Left forelimb (tissue), 1 donor: Measurements from ENCODE around the gene NDUFS8.
A peak's percentile ranks its signal among the peaks of the same experiment; 100 is the strongest.

Experiments used
- DNase-seq: peaks from one replicate; pipeline ENCODE4 v3.0.0-alpha.2; 2018; ENCODE audit warnings: low spot score

Gene NDUFS8

GRCh38 chr11:68003846-68004550, 26.5 kb upstream of the NDUFS8 start, which contains the start of gene UNC93B1:
TSS of gene UNC93B1 (minus strand) at chr11:68004097. CDS start at chr11:68004043, 54 bp downstream.
- peak; percentile 86 for DNase-seq

- no peak for DNase-seq
Measured at GRCh38 chr11:68004551-68005335, 25.7 kb upstream of the NDUFS8 start.

DNA sequence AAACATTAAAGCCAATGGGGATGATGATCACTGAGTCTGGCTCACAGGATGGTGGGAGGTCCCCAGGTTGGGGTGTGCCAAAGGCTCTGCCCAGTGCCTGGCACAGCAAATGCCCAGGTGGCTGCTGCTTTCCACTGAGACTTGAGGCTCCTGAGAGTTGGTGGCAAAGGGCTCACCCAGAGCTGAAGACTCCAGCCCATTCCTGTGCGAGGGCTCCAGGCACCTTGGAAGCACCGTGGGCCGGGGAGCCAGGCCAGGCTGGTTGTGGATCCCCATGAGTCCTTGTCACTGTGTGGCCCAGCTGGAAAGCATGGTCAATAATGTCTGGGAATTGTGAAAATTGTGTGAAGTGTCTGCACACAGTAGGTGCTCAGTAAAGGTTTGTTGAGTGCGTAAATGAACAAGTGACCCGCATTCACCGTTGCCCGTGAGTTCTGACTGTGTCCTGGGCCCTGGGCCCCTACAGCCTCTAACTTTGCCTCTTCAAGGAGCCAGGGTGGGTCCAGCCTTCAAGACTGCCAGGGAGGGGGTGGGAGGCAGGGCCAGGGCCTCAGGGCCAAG, 23.8 kb upstream of the NDUFS8 start:
- DNase-seq: no peak

- no peak for DNase-seq
Measured at GRCh38 chr11:68007498-68008380, 22.7 kb upstream of the NDUFS8 start.

- no peak for DNase-seq
Measured at GRCh38 chr11:68008381-68009337, 21.8 kb upstream of the NDUFS8 start.

DNA sequence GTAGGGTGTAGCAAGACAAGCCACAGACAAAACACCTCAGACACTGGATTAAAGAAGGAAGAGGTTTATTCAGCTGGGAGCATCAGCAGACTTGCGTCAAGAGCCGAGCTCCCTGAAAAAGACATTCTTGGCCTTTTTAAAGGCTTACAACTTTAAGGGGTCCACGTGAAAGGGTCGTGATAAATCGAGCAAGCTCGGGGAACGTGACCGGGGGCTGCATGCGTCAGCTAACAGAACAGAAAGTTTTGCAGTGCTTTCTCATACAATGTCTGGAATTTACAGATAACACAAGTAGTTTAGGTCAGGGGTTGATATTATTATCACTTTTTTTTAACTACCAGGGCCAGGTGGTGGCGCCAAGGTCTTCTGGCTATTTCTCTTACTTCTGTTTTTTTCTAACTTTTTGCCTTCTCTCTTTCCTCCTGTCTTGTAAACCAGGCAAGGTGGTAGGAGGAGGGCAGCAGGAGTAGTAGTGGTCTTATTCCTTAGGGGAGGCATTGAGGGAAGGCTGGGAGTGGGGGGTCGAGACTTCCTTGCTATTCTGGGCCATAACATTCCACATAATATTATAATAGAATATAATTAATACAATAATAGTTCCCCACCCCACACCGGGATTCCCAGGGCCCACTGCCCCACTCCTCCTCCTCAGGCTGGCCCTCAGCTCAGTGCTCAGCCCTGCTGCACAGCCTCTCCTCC, 20.9 kb upstream of the NDUFS8 start:
- DNase-seq: no peak

- DNase-seq: peak; percentile 79
Measured at GRCh38 chr11:68010090-68011041, 20.1 kb upstream of the NDUFS8 start, which contains the start of gene ALDH3B1. TSS of gene ALDH3B1 (plus strand) at chr11:68010327. CDS start at chr11:68015298, 4,971 bp downstream.

- DNase-seq: no peak
Measured at GRCh38 chr11:68011051-68011943, 19.2 kb upstream of the NDUFS8 start.

DNA sequence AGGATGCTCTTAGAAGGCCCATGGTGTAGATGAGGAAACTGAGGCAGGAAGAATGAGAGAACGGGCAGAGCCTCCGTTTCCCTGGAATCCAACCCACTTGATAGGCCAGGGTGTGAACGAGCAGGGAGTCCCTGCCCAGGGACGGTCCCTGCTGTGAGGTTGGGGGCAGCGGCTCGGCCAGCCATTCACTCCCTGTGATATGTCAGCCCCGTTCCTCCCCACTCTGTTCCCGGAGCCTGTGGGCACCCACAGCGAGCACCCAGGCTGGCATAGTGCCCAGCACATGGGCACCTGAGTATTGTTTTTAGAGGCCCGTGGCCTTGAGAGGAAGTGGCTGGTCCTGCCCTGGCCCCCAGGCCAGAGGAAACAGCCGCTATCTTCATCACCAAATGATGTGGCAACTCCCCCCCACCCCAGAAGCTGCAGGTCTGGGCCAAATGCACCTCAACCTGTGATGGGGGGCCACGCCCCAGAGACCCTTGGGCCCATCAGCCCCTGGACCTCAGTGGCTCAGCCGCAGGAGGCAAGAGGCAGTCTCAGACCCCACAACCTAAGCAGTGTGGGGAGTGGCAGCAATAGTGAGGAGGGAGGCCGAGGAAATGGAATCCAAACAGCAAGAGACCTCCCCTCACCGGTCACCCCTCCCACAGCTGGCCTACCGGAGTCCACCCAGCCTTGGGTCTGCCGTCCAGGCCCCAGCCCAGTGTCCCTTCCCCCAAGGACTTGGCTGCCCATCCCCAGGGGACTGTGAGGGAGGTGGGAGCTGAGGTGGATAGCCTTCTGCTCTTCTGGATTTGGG, 18.2 kb upstream of the NDUFS8 start:
- no peak for DNase-seq

- no peak for DNase-seq
Measured at GRCh38 chr11:68012843-68013610, 17.5 kb upstream of the NDUFS8 start.

- DNase-seq: no peak
Measured at GRCh38 chr11:68013611-68014156, 16.8 kb upstream of the NDUFS8 start.

DNA sequence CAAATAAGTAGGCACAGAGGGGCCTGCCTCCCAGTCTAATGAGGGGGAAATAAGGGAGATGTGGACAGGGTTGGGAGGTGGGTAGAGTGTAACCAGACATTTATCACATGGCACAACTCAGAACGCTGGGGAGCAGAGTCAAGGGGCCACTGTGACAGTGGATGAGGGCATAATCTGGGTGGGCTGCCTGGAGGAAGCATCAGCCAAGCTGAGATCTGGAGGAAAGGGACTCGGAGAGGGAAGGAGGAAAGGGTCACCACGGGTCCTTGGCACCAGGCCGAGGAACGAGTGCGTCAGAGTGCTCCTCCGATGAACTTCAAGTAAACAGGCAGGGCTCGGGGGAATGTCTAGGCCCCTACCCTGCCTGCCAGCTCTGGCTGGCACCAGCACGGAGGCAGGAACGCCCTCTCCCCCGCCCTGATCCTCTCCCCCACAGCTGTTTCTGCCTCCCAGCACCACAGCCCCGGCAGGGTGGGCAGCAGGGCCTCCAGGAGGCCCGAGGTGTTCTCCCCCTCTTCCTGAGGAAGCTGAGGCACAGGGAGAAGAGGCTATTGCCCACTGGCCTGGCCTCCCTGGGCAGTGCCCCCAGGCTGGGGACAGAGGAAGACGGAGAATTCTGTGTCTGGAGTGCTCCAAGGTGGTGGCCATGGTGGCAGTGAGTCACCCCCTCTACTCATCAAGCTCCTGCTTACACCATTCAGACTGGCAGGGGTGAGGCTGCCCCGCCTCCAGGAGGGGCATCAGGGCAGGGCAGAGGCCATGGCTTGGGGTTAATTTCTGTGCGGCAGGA, 16.1 kb upstream of the NDUFS8 start:
- no peak for DNase-seq

DNA sequence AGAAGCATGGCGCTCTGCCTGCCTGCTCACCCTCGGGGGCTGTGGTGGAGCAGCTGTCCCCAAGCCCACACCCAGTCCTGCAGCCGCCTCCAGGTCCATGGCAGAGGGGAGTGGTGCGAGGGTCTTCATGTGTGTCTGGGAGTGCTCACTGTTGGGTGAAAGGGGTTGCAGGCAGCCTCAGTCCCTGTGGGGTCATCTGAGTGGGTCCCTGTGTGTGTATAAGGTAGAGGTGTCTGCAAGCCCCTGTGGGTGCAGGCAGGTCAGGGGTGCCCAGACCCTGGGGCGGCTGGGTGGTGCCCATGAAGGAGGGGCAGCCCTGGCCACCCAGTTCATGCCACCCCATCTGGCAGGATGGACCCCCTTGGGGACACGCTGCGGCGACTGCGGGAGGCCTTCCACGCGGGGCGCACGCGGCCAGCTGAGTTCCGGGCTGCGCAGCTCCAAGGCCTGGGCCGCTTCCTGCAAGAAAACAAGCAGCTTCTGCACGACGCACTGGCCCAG, 15.5 kb upstream of the NDUFS8 start:
- no peak for DNase-seq

DNA sequence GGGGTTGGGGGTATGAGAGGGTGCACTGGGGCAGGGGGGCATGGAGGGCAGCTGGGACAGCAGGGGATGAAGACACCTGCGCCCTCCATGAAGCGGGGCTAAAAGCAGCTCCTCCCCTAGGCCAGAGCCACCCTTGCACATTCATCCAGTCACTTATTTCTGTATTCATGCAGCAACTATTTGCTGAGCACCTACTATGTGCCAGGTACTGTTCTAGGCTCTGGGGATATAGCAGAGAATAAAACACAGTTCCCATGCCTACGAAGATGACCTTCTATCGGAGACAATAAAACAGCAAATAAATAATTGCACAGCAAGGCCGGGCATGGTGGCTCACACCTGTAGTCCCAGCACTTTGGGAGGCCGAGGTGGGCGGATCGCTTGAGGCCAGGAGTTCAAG, 15.0 kb upstream of the NDUFS8 start:
- no peak for DNase-seq
